Mesendoderm (in vitro differentiated cells): ENCODE data around the gene XKRX.

Experiments used
- DNase-seq: peaks from one replicate; pipeline ENCODE4 v3.0.0; 2013
- H2AK5ac ChIP-seq: 2 replicates; pipeline ENCODE4 v1.6.1; 2013; ENCODE audit warnings: low read length, inconsistent platforms
- H2BK120ac ChIP-seq: 2 replicates; pipeline ENCODE4 v1.6.1; 2013; ENCODE audit warnings: low read depth, mild to moderate bottlenecking, low read length, moderate library complexity, mixed read lengths
- H2BK15ac ChIP-seq: replicated peaks from 2 replicates; pipeline ENCODE4 v1.6.1; 2013; ENCODE audit warnings: low read depth, mild to moderate bottlenecking, moderate library complexity
- H2BK5ac ChIP-seq: 2 replicates; pipeline ENCODE4 v1.6.1; 2013; ENCODE audit warnings: low read length, inconsistent platforms
- H3K18ac ChIP-seq: 2 replicates; pipeline ENCODE4 v1.6.1; 2013; ENCODE audit warnings: mild to moderate bottlenecking, low read length, mixed read lengths
- H3K23ac ChIP-seq: one replicate; pipeline ENCODE4 v1.6.1; 2013; ENCODE audit warnings: low read length
- H3K27ac ChIP-seq: 2 replicates; pipeline ENCODE4 v1.5.1; 2013; ENCODE audit warnings: low read depth, mild to moderate bottlenecking, inconsistent platforms, low read length, moderate library complexity
- H3K27me3 ChIP-seq: 2 replicates; pipeline ENCODE4 v1.6.1; 2013; ENCODE audit warnings: low read length, control low read depth, mild to moderate bottlenecking, inconsistent platforms; ENCODE audit not compliant: insufficient read depth, poor library complexity
- H3K36me3 ChIP-seq: 2 replicates; pipeline ENCODE4 v1.6.1; 2013; ENCODE audit warnings: low read length, inconsistent platforms; ENCODE audit not compliant: control insufficient read depth, insufficient read depth
- H3K4ac ChIP-seq: one replicate; pipeline ENCODE4 v1.6.1; 2013; ENCODE audit warnings: low read depth, mild to moderate bottlenecking, low read length, moderate library complexity
- H3K4me1 ChIP-seq: 2 replicates; pipeline ENCODE4 v1.6.1; 2013; ENCODE audit warnings: low read depth, low read length, inconsistent platforms; ENCODE audit not compliant: control insufficient read depth
- H3K4me2 ChIP-seq: 2 replicates; pipeline ENCODE4 v1.6.1; 2013; ENCODE audit warnings: low read length
- H3K4me3 ChIP-seq: 2 replicates; pipeline ENCODE4 v1.5.1; 2013; ENCODE audit warnings: mild to moderate bottlenecking, low read length
- H3K56ac ChIP-seq: one replicate; pipeline ENCODE4 v1.6.1; 2013; ENCODE audit warnings: low read length
- H3K79me1 ChIP-seq: 2 replicates; pipeline ENCODE4 v1.6.1; 2013; ENCODE audit warnings: low read length, inconsistent platforms
- H3K79me2 ChIP-seq: 2 replicates; pipeline ENCODE4 v1.6.1; 2013; ENCODE audit warnings: mild to moderate bottlenecking, low read length; ENCODE audit not compliant: control insufficient read depth, insufficient read depth
- H3K9ac ChIP-seq: 2 replicates; pipeline ENCODE4 v1.6.1; 2013; ENCODE audit warnings: low read length, inconsistent platforms
- H4K5ac ChIP-seq: one replicate; pipeline ENCODE4 v1.6.1; 2013; ENCODE audit warnings: low read length
- H4K8ac ChIP-seq: one replicate; pipeline ENCODE4 v1.6.1; 2013; ENCODE audit warnings: low read depth, mild to moderate bottlenecking, control low read depth, low read length, moderate library complexity
- WGBS: extraction: QIAGEN DNeasy Blood & Tissue Kit; methylation state at CpG from one replicate; pipeline ENCODE4 v1.1.7; 2013; ENCODE audit warnings: low lambda C conversion rate, missing lambda C conversion rate; ENCODE audit not compliant: insufficient coverage; ENCODE audit errors: extremely low coverage; 5-methylcytosine and 5-hydroxymethylcytosine counted together

The XKRX gene

DNA sequence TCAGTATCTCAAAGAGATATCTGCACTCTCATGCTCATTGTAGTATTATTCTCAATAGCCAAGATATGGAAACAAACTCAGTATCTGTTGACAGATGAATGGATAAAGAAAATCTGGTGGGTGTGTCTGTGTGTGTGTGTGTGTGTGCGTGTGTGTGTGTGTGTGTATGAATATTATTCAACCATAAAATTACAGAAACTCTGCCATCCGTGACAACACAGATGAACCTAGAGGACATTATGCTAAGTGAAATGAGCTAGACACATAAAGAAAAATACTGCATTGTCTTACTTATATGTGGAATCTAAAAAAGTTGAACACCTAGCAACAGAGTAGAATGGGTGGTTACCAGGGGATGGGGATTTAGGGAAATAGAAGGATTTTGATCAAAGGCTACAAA, 13.2 kb downstream of the XKRX start:
- no peak for DNase-seq
- no peak overlapping the region for H3K4me2 ChIP-seq
- H2BK15ac ChIP-seq = no peak overlapping the region
- H3K23ac ChIP-seq = no peak overlapping the region
- no peak overlapping the region for H2AK5ac ChIP-seq
- no peak overlapping the region for H3K18ac ChIP-seq
- H3K4me1 ChIP-seq = no peaks in the 10 kb centered on the region
- H2BK120ac ChIP-seq = no peak overlapping the region
- WGBS = no CpG with 5 or more reads among the region's 2 CpGs
- no peak overlapping the region for H4K5ac ChIP-seq
- no peaks in the 10 kb centered on the region for H3K27me3 ChIP-seq
- no peak overlapping the region for H4K8ac ChIP-seq
- no peak overlapping the region for H3K27ac ChIP-seq
- H3K4me3 ChIP-seq = no peak overlapping the region
- H3K56ac ChIP-seq = no peak overlapping the region
- no peak overlapping the region for H3K4ac ChIP-seq
- no peaks in the 10 kb centered on the region for H3K79me2 ChIP-seq
- no peak overlapping the region for H3K9ac ChIP-seq
- no peaks in the 10 kb centered on the region for H3K36me3 ChIP-seq
- H3K79me1 ChIP-seq = no peaks in the 10 kb centered on the region
- H2BK5ac ChIP-seq = no peak overlapping the region

DNA sequence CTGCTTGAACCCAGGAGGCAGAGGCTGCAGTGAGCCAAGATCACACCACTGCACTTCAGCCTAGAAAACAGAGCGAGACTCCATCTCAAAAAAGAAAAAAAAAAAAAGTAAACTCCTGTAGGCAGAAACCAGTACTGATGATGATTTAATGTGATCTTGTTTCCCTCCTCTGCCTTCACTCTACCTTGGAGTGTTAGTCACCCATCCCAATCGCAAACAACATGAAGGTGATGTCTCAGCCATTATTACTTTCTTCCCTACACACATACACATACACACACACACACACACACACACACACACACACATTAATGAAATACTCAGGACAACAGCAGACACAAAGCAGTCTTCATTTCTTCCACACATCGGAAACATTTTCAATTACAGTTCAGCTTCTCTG, 15.6 kb downstream of the XKRX start:
- no peak overlapping the region for H2AK5ac ChIP-seq
- no peaks in the 10 kb centered on the region for H3K79me1 ChIP-seq
- no peaks in the 10 kb centered on the region for H3K27me3 ChIP-seq
- no peaks in the 10 kb centered on the region for H3K36me3 ChIP-seq
- no peak for DNase-seq
- H3K79me2 ChIP-seq = no peaks in the 10 kb centered on the region
- no peak overlapping the region for H4K5ac ChIP-seq
- no CpG with 5 or more reads among the region's 3 CpGs for WGBS
- H3K4me3 ChIP-seq = no peak overlapping the region
- H2BK120ac ChIP-seq = no peak overlapping the region
- H3K4ac ChIP-seq = no peak overlapping the region
- H2BK5ac ChIP-seq = no peak overlapping the region
- no peak overlapping the region for H3K23ac ChIP-seq
- H4K8ac ChIP-seq = no peak overlapping the region
- no peaks in the 10 kb centered on the region for H3K4me1 ChIP-seq
- no peak overlapping the region for H3K56ac ChIP-seq
- no peak overlapping the region for H3K27ac ChIP-seq
- H2BK15ac ChIP-seq = no peak overlapping the region
- H3K18ac ChIP-seq = no peak overlapping the region
- no peak overlapping the region for H3K9ac ChIP-seq
- H3K4me2 ChIP-seq = no peak overlapping the region

GRCh38 chrX:100911731-100912130, 17.0 kb downstream of the XKRX start:
- no peak overlapping the region for H2BK5ac ChIP-seq
- peak; percentile 14 for DNase-seq
- WGBS = no CpG with 5 or more reads among the region's 1 CpG
- no peak overlapping the region for H4K8ac ChIP-seq
- no peaks in the 10 kb centered on the region for H3K4me1 ChIP-seq
- H3K9ac ChIP-seq = no peak overlapping the region
- H3K4me3 ChIP-seq = no peak overlapping the region
- no peaks in the 10 kb centered on the region for H3K36me3 ChIP-seq
- H3K18ac ChIP-seq = no peak overlapping the region
- H3K4me2 ChIP-seq = no peak overlapping the region
- no peak overlapping the region for H2BK15ac ChIP-seq
- no peaks in the 10 kb centered on the region for H3K79me2 ChIP-seq
- H3K56ac ChIP-seq = no peak overlapping the region
- no peak overlapping the region for H2AK5ac ChIP-seq
- H3K23ac ChIP-seq = no peak overlapping the region
- H4K5ac ChIP-seq = no peak overlapping the region
- no peaks in the 10 kb centered on the region for H3K27me3 ChIP-seq
- no peak overlapping the region for H3K4ac ChIP-seq
- no peak overlapping the region for H2BK120ac ChIP-seq
- H3K79me1 ChIP-seq = no peaks in the 10 kb centered on the region
- H3K27ac ChIP-seq = no peak overlapping the region

DNA sequence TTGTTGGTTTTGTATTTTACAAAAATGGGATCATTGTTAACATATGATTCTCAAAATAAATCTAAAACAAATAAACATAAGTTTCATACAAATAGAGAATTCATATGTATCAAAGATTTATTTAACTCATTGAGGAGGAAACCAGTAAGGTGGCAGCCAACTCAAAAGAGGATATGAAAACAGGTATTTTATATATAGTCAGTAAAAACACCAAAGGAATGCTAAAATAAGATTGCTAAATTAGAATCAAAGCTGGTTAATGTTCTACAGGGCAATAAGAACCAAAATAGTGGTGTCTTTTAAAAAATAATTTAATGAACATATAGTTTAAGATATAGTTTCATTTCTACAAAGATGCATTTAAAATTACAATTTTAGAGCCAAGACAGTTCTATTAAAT, 23.1 kb downstream of the XKRX start:
- no peak overlapping the region for H3K56ac ChIP-seq
- H3K4me2 ChIP-seq = no peak overlapping the region
- no peak overlapping the region for H4K5ac ChIP-seq
- no peak overlapping the region for H3K4me3 ChIP-seq
- no peak overlapping the region for H3K18ac ChIP-seq
- no peak overlapping the region for H3K23ac ChIP-seq
- H3K79me1 ChIP-seq = no peaks in the 10 kb centered on the region
- no peak overlapping the region for H2BK120ac ChIP-seq
- H4K8ac ChIP-seq = no peak overlapping the region
- no peak overlapping the region for H3K9ac ChIP-seq
- no peaks in the 10 kb centered on the region for H3K79me2 ChIP-seq
- DNase-seq = no peak
- H3K4me1 ChIP-seq = no peaks in the 10 kb centered on the region
- no peak overlapping the region for H2BK15ac ChIP-seq
- no peak overlapping the region for H2AK5ac ChIP-seq
- no peak overlapping the region for H3K27ac ChIP-seq
- no peaks in the 10 kb centered on the region for H3K27me3 ChIP-seq
- H3K4ac ChIP-seq = no peak overlapping the region
- no peaks in the 10 kb centered on the region for H3K36me3 ChIP-seq
- no peak overlapping the region for H2BK5ac ChIP-seq

- no peak overlapping the region for H3K4me3 ChIP-seq
- H4K8ac ChIP-seq = no peak overlapping the region
- no peaks in the 10 kb centered on the region for H3K36me3 ChIP-seq
- H3K27me3 ChIP-seq = no peaks in the 10 kb centered on the region
- H3K4me1 ChIP-seq = no peaks in the 10 kb centered on the region
- no peak overlapping the region for H2BK15ac ChIP-seq
- H3K4ac ChIP-seq = no peak overlapping the region
- H4K5ac ChIP-seq = no peak overlapping the region
- no peak overlapping the region for H3K56ac ChIP-seq
- no peak overlapping the region for H3K18ac ChIP-seq
- no peak overlapping the region for H3K9ac ChIP-seq
- no CpG with 5 or more reads among the region's 2 CpGs for WGBS
- H2BK120ac ChIP-seq = no peak overlapping the region
- no peak for DNase-seq
- no peak overlapping the region for H2BK5ac ChIP-seq
- no peak overlapping the region for H2AK5ac ChIP-seq
- no peak overlapping the region for H3K23ac ChIP-seq
- no peaks in the 10 kb centered on the region for H3K79me2 ChIP-seq
- no peak overlapping the region for H3K4me2 ChIP-seq
- no peaks in the 10 kb centered on the region for H3K79me1 ChIP-seq
- no peak overlapping the region for H3K27ac ChIP-seq
These were observed 24.3 kb downstream of the XKRX start for GRCh38 chrX:100904433-100904832.

DNA sequence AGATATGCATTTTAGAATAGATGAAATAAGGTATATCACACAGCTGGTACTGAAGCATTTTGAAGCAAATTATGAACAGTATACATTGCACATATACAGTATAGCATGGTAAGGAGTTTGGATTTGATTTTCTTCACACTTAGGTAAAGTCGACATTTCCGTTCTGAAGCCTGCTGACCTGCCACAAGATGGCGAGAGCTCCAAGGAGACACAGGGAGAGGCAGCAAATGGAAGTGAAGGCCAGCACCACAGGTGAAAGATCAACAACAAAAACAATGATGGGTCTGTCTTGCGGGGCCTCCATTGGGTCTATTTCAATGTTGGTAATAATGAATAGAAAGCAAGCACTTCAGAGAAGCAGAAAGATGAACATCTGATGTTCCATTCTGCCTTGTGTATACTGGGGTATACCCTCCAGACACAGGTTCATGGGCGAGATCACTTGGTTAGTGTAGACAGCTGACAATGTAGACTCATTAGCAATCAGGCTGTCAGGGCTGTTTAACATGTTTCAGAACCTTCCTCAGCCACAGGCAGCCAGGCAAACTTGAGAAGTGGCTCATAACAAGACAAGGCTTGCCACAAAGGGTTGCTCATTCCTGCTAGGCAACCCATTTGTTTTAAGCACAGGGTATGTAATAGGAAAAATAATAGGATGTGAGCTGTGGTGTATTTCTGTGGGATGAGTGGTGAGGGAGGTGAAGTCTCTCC, 33.2 kb downstream of the XKRX start:
- H3K4me3 ChIP-seq = no peak overlapping the region
- no peak overlapping the region for H3K27ac ChIP-seq
- DNase-seq = peak; percentile 63

More for the DNA sequence above, 33.2 kb downstream of the XKRX start:
- no peak overlapping the region for H3K4me2 ChIP-seq
- H3K4me1 ChIP-seq = no peaks in the 10 kb centered on the region
- no peaks in the 10 kb centered on the region for H3K27me3 ChIP-seq
- no peak overlapping the region for H3K56ac ChIP-seq
- H3K36me3 ChIP-seq = no peaks in the 10 kb centered on the region
- H3K4ac ChIP-seq = no peak overlapping the region
- no peaks in the 10 kb centered on the region for H3K79me1 ChIP-seq
- H3K79me2 ChIP-seq = no peaks in the 10 kb centered on the region
- H3K18ac ChIP-seq = no peak overlapping the region
- H4K8ac ChIP-seq = no peak overlapping the region
- H2BK120ac ChIP-seq = no peak overlapping the region
- H2BK5ac ChIP-seq = no peak overlapping the region
- no peak overlapping the region for H3K9ac ChIP-seq
- WGBS = no CpG with 5 or more reads among the region's 5 CpGs
- no peak overlapping the region for H4K5ac ChIP-seq
- no peak overlapping the region for H2AK5ac ChIP-seq
- H3K23ac ChIP-seq = no peak overlapping the region
- no peak overlapping the region for H2BK15ac ChIP-seq
